ENCODE measurements around the gene RHOD.

Gene RHOD

GRCh38 chr11:67015048-67015447, 41.6 kb upstream of the RHOD start:
- no peak for ATAC-seq
- TF ChIP-seq BACH2 (CRISPR knock-in tag; IDR thresholded peaks at IDR 0.05; ENCODE audit: borderline replicate concordance): no peak
- TF ChIP-seq SNAI2 (CRISPR knock-in tag; IDR thresholded peaks at IDR 0.05): no peak
- no peak for TF ChIP-seq TOX (CRISPR knock-in tag; IDR thresholded peaks at IDR 0.05; ENCODE audit: borderline replicate concordance)
- no peak for TF ChIP-seq ARNTL (CRISPR knock-in tag; IDR thresholded peaks at IDR 0.05; ENCODE audit: borderline replicate concordance, low read depth)
- no peak for TF ChIP-seq ZNF8 (CRISPR knock-in tag; IDR thresholded peaks at IDR 0.05)
- TF ChIP-seq, protein P1, sequence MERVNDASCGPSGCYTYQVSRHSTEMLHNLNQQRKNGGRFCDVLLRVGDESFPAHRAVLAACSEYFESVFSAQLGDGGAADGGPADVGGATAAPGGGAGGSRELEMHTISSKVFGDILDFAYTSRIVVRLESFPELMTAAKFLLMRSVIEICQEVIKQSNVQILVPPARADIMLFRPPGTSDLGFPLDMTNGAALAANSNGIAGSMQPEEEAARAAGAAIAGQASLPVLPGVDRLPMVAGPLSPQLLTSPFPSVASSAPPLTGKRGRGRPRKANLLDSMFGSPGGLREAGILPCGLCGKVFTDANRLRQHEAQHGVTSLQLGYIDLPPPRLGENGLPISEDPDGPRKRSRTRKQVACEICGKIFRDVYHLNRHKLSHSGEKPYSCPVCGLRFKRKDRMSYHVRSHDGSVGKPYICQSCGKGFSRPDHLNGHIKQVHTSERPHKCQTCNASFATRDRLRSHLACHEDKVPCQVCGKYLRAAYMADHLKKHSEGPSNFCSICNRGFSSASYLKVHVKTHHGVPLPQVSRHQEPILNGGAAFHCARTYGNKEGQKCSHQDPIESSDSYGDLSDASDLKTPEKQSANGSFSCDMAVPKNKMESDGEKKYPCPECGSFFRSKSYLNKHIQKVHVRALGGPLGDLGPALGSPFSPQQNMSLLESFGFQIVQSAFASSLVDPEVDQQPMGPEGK (CRISPR knock-in tag; IDR thresholded peaks at IDR 0.05; ENCODE audit: borderline replicate concordance): no peak
- no peak for TF ChIP-seq ZC3H10 (CRISPR knock-in tag; IDR thresholded peaks at IDR 0.05)
- no peak for TF ChIP-seq ZNF70 (CRISPR knock-in tag; IDR thresholded peaks at IDR 0.05)
- no peak for TF ChIP-seq ZFP3 (CRISPR knock-in tag; IDR thresholded peaks at IDR 0.05)
- no peak for TF ChIP-seq RARB (CRISPR knock-in tag; IDR thresholded peaks at IDR 0.05)
- no peak for TF ChIP-seq ZNF565 (CRISPR knock-in tag; conservative IDR thresholded peaks at IDR 0.05; ENCODE audit: low read depth)
- TF ChIP-seq, protein P2, sequence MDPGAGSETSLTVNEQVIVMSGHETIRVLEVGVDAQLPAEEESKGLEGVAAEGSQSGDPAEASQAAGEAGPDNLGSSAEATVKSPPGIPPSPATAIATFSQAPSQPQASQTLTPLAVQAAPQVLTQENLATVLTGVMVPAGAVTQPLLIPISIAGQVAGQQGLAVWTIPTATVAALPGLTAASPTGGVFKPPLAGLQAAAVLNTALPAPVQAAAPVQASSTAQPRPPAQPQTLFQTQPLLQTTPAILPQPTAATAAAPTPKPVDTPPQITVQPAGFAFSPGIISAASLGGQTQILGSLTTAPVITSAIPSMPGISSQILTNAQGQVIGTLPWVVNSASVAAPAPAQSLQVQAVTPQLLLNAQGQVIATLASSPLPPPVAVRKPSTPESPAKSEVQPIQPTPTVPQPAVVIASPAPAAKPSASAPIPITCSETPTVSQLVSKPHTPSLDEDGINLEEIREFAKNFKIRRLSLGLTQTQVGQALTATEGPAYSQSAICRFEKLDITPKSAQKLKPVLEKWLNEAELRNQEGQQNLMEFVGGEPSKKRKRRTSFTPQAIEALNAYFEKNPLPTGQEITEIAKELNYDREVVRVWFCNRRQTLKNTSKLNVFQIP (CRISPR knock-in tag; IDR thresholded peaks at IDR 0.05; ENCODE audit: borderline replicate concordance, low read depth): no peak
- TF ChIP-seq TCF4 (CRISPR knock-in tag; IDR thresholded peaks at IDR 0.05; ENCODE audit: borderline replicate concordance): no peak
- TF ChIP-seq OSR1 (CRISPR knock-in tag; IDR thresholded peaks at IDR 0.05): no peak
- no peak for TF ChIP-seq ISL1 (CRISPR knock-in tag; IDR thresholded peaks at IDR 0.05)
- TF ChIP-seq CSDC2 (CRISPR knock-in tag; IDR thresholded peaks at IDR 0.05): no peak
- TF ChIP-seq, protein P3, sequence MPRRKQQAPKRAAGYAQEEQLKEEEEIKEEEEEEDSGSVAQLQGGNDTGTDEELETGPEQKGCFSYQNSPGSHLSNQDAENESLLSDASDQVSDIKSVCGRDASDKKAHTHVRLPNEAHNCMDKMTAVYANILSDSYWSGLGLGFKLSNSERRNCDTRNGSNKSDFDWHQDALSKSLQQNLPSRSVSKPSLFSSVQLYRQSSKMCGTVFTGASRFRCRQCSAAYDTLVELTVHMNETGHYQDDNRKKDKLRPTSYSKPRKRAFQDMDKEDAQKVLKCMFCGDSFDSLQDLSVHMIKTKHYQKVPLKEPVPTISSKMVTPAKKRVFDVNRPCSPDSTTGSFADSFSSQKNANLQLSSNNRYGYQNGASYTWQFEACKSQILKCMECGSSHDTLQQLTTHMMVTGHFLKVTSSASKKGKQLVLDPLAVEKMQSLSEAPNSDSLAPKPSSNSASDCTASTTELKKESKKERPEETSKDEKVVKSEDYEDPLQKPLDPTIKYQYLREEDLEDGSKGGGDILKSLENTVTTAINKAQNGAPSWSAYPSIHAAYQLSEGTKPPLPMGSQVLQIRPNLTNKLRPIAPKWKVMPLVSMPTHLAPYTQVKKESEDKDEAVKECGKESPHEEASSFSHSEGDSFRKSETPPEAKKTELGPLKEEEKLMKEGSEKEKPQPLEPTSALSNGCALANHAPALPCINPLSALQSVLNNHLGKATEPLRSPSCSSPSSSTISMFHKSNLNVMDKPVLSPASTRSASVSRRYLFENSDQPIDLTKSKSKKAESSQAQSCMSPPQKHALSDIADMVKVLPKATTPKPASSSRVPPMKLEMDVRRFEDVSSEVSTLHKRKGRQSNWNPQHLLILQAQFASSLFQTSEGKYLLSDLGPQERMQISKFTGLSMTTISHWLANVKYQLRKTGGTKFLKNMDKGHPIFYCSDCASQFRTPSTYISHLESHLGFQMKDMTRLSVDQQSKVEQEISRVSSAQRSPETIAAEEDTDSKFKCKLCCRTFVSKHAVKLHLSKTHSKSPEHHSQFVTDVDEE (CRISPR knock-in tag; IDR thresholded peaks at IDR 0.05): no peak

- TF ChIP-seq ZFP3 (CRISPR knock-in tag; IDR thresholded peaks at IDR 0.05): no peak
- TF ChIP-seq SNAI2 (CRISPR knock-in tag; IDR thresholded peaks at IDR 0.05): no peak
- no peak for TF ChIP-seq ZNF8 (CRISPR knock-in tag; IDR thresholded peaks at IDR 0.05)
- no peak for TF ChIP-seq GLIS3 (CRISPR knock-in tag; IDR thresholded peaks at IDR 0.05)
- TF ChIP-seq, protein P2 (CRISPR knock-in tag; IDR thresholded peaks at IDR 0.05; ENCODE audit: borderline replicate concordance, low read depth): no peak
- TF ChIP-seq, protein P1 (CRISPR knock-in tag; IDR thresholded peaks at IDR 0.05; ENCODE audit: borderline replicate concordance): no peak
- TF ChIP-seq ISL1 (CRISPR knock-in tag; IDR thresholded peaks at IDR 0.05): no peak
- TF ChIP-seq CSDC2 (CRISPR knock-in tag; IDR thresholded peaks at IDR 0.05): no peak
- TF ChIP-seq TCF4 (CRISPR knock-in tag; IDR thresholded peaks at IDR 0.05; ENCODE audit: borderline replicate concordance): no peak
- TF ChIP-seq CSRNP3 (CRISPR knock-in tag; IDR thresholded peaks at IDR 0.05): no peak
- TF ChIP-seq ZC3H10 (CRISPR knock-in tag; IDR thresholded peaks at IDR 0.05): no peak
- TF ChIP-seq ESRRG (CRISPR knock-in tag; IDR thresholded peaks at IDR 0.05): no peak
- no peak for TF ChIP-seq ZFP30 (CRISPR knock-in tag; IDR thresholded peaks at IDR 0.05)
- no peak for TF ChIP-seq ZNF565 (CRISPR knock-in tag; conservative IDR thresholded peaks at IDR 0.05; ENCODE audit: low read depth)
- no peak for TF ChIP-seq TOX (CRISPR knock-in tag; IDR thresholded peaks at IDR 0.05; ENCODE audit: borderline replicate concordance)
- no peak for TF ChIP-seq ZNF70 (CRISPR knock-in tag; IDR thresholded peaks at IDR 0.05)
- TF ChIP-seq, protein P3 (CRISPR knock-in tag; IDR thresholded peaks at IDR 0.05): no peak
Observed at GRCh38 chr11:67016550-67016949, 40.1 kb upstream of the RHOD start.

More at GRCh38 chr11:67016550-67016949, 40.1 kb upstream of the RHOD start:
- no peak for ATAC-seq

Data from SK-N-SH treated with all-trans-retinoic acid at 6 μM for 48 hours (cell line).